HG03097 (cell line): ENCODE results near the gene ITIH6.

Experiments
- ATAC-seq: cut with Tn5 transposase; IDR thresholded peaks from one replicate; pipeline ENCODE4 v1.9.1; 2021; ENCODE audit not compliant: unreplicated experiment, low FRiP score

ITIH6 gene

GRCh38 chrX:54715621-54716020, 82.4 kb downstream of the ITIH6 start:
- no peak for ATAC-seq

- no peak for ATAC-seq
These were observed 83.6 kb downstream of the ITIH6 start for GRCh38 chrX:54714424-54714823.

GRCh38 chrX:54711735-54712134, 86.3 kb downstream of the ITIH6 start:
- no peak for ATAC-seq

- no peak for ATAC-seq
These were observed 87.1 kb downstream of the ITIH6 start for GRCh38 chrX:54710920-54711319.

- no peak for ATAC-seq
These were observed 89.7 kb downstream of the ITIH6 start for GRCh38 chrX:54708404-54708803.
